Endothelial cell of coronary artery (primary cell): Measurements from ENCODE around the gene FAM184B. TPM values are rescaled to one million over a fixed set of nuclear protein-coding genes. Genes with fewer than 3 reads are reported as not detected.

Experiments used
- total RNA-seq: library from RNA; depleted of rRNA; stranded (reverse); fragments of >200 nt; gene quantifications from 2 replicates; pipeline ENCODE4 v1.2.3, GENCODE V29; 2014

FAM184B gene
- total RNA-seq, result under 0.01 TPM in 1 of 2 replicates, not detected in the other

GRCh38 chr4:17781300-17782287 is at the start of gene FAM184B:
Gene FAM184B (minus strand): TSS chr4:17781621. CDS start chr4:17781299, 322 bp downstream.

GRCh38 chr4:17810260-17811077 is 29.0 kb upstream of the FAM184B start, which contains the start of the genes DCAF16 and NCAPG:
Gene DCAF16 (minus strand): TSS chr4:17810757. CDS start chr4:17804141, 6,616 bp downstream.
Gene NCAPG (plus strand): TSS chr4:17810979. CDS start chr4:17811078, 99 bp downstream.

GRCh38 chr4:17614416-17615299 is 166.8 kb downstream of the FAM184B start, which contains the start of gene MED28:
Gene MED28 (plus strand): TSS chr4:17614641. CDS start chr4:17614655, 14 bp downstream.

Other genes starting within 250 kb of the FAM184B start
- 143 and 189 TPM in 2 replicates for gene LAP3, start 204.4 kb downstream of the FAM184B start, total RNA-seq
- gene MED28, start 167.0 kb downstream of the FAM184B start, total RNA-seq, result 10.8 and 12.8 TPM in 2 replicates
- gene DCAF16, start 29.1 kb upstream of the FAM184B start, total RNA-seq, result 17.0 and 20.0 TPM in 2 replicates
- 15.0 and 38.7 TPM in 2 replicates for gene NCAPG, start 29.4 kb upstream of the FAM184B start, total RNA-seq
- 7.8 and 9.2 TPM in 2 replicates for gene LCORL, start 240.1 kb upstream of the FAM184B start, total RNA-seq